Chondrocyte (in vitro differentiated cells): ENCODE data around the gene TTC38. TPM values are rescaled to one million over a fixed set of nuclear protein-coding genes. Genes with fewer than 3 reads are reported as not detected.

Experiments used
- DNase-seq: peaks from one replicate; pipeline ENCODE4 v3.0.0; 2021; ENCODE audit warnings: mixed read lengths, low spot score
- H3K27ac Mint-ChIP-seq: one replicate; pipeline ENCODE4 v1.8.0; 2021; ENCODE audit warnings: mild to moderate bottlenecking, moderate library complexity, mixed read lengths; ENCODE audit not compliant: unreplicated experiment
- H3K27me3 Mint-ChIP-seq: 2 replicates; pipeline ENCODE4 v1.8.0; 2021; ENCODE audit warnings: low read depth, mixed read lengths
- H3K36me3 Mint-ChIP-seq: 2 replicates; pipeline ENCODE4 v1.8.0; 2021; ENCODE audit warnings: low read depth, mixed read lengths
- H3K4me1 Mint-ChIP-seq: 2 replicates; pipeline ENCODE4 v1.8.0; 2021; ENCODE audit warnings: low read depth, mild to moderate bottlenecking, mixed read lengths
- H3K4me3 Mint-ChIP-seq: one replicate; pipeline ENCODE4 v1.8.0; 2021; ENCODE audit warnings: mild to moderate bottlenecking, moderate library complexity, mixed read lengths; ENCODE audit not compliant: unreplicated experiment
- H3K9me3 Mint-ChIP-seq: 2 replicates; pipeline ENCODE4 v1.8.0; 2021; ENCODE audit warnings: low read depth, mixed read lengths
- CTCF ChIP-seq: fragments of 200-600 bp; sonication (generic); IDR thresholded peaks from 2 replicates; pipeline ENCODE4 v1.5.0; 2021; ENCODE audit warnings: antibody characterized with exemption, mild to moderate bottlenecking, moderate library complexity
- total RNA-seq: library from RNA; stranded (reverse); gene quantifications from 3 replicates; pipeline ENCODE4 v1.2.1, GENCODE V29; 2021

The TTC38 gene
- total RNA-seq, 1 donor from 2014 or later = 13.8 TPM

GRCh38 chr22:46272196-46272595 lies 4.4 kb downstream of the TTC38 start:
- peaks cover 13% of the 10 kb centered on the region for H3K36me3 Mint-ChIP-seq
- no peak for DNase-seq
- H3K9me3 Mint-ChIP-seq = no peaks in the 10 kb centered on the region
- H3K27ac Mint-ChIP-seq = no peak overlapping the region
- no peaks in the 10 kb centered on the region for H3K27me3 Mint-ChIP-seq
- TF ChIP-seq CTCF = no peak
- peaks cover 20% of the 10 kb centered on the region for H3K4me1 Mint-ChIP-seq
- H3K4me3 Mint-ChIP-seq = no peak overlapping the region

- DNase-seq = no peak
- Mint-ChIP-seq H3K27ac (no peak overlapping the region), H3K4me1 (peaks cover 15% of the 10 kb centered on the region), H3K9me3 (no peaks in the 10 kb centered on the region), H3K4me3 (no peak overlapping the region), H3K36me3 (peaks cover 16% of the 10 kb centered on the region), H3K27me3 (no peaks in the 10 kb centered on the region)
- TF ChIP-seq CTCF = no peak
Observed at GRCh38 chr22:46272762-46273431, 5.1 kb downstream of the TTC38 start.

- peaks cover 10% of the 10 kb centered on the region for H3K4me1 Mint-ChIP-seq
- TF ChIP-seq CTCF = no peak
- no peak for DNase-seq
- no peak overlapping the region for H3K27ac Mint-ChIP-seq
- no peaks in the 10 kb centered on the region for H3K27me3 Mint-ChIP-seq
- H3K9me3 Mint-ChIP-seq = no peaks in the 10 kb centered on the region
- H3K36me3 Mint-ChIP-seq = peaks cover 23% of the 10 kb centered on the region
- no peak overlapping the region for H3K4me3 Mint-ChIP-seq
Observed at GRCh38 chr22:46273432-46274148, 5.8 kb downstream of the TTC38 start.

- H3K36me3 Mint-ChIP-seq = peaks cover 26% of the 10 kb centered on the region
- no peak for TF ChIP-seq CTCF
- DNase-seq = no peak
- no peak overlapping the region for H3K27ac Mint-ChIP-seq
- H3K9me3 Mint-ChIP-seq = no peaks in the 10 kb centered on the region
- no peak overlapping the region for H3K4me3 Mint-ChIP-seq
- H3K27me3 Mint-ChIP-seq = no peaks in the 10 kb centered on the region
- peaks cover 5% of the 10 kb centered on the region for H3K4me1 Mint-ChIP-seq
Observed at GRCh38 chr22:46274381-46274780, 6.6 kb downstream of the TTC38 start.

- Mint-ChIP-seq H3K4me3 (no peak overlapping the region), H3K27me3 (no peaks in the 10 kb centered on the region), H3K27ac (no peak overlapping the region), H3K4me1 (no peaks in the 10 kb centered on the region), H3K9me3 (no peaks in the 10 kb centered on the region), H3K36me3 (peaks cover 25% of the 10 kb centered on the region)
- no peak for DNase-seq
- no peak for TF ChIP-seq CTCF
Observed at GRCh38 chr22:46275455-46276122, 7.8 kb downstream of the TTC38 start.
